ENCODE results near the gene FAM118A. TPM values are rescaled to one million over a fixed set of nuclear protein-coding genes. Genes with fewer than 3 reads are reported as not detected.
A peak's percentile ranks its signal among the peaks of the same experiment; 100 is the strongest.
"Not testable (repeated sequence)": the region's sequence is repeated elsewhere in the genome, so short reads cannot be mapped to it uniquely, and the experiment has no call there.

Gene FAM118A
- total RNA-seq, result 100 to 1,000 TPM; 159 to 161 TPM
- 170 TPM for polyA plus RNA-seq (2013, experiment 1 of 2)
- 48.6 TPM for polyA plus RNA-seq (2013, experiment 2 of 2)
- total RNA-seq, result 27.8 to 502 (median 118) reads per million in 172 experiments

DNA sequence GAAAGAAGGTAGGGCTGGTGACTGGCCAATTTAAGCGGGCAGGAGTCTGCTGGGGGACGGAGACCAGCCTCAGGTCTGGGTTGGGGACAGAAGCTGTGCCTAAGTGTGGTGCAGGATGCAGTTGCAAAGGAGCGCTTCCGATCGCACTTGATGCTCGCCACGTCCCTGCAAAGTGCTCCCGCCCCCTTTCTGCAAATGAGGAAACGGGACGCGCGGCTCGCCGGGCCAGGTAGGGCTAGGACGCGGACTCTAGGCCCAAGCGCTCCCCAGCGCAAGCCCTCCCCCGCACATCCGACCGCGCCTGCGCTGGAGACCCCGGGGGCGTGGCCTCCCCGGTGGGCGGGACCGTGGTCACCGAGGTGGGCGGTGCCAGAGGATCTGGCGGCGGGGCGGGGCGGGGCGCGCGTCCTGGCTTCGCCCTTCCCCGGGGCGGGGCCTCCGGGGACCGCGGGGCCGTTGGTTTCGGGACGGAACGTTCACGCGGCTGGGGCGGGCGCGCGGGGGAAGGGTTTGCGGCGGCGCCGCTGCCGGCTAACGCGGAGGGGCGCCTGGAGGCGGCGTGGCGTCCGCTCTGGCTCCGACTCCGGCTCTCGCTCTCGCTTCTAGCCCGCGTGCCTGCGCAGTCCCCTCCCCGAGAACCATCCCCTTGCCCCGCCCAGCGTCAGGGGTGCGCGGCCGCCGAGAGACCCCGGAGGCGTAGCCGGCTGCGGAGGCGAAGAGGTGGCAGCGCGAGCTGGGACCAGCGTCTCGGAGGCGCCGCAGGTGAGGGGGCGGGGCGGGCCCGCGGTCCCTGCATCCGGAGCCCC, at the start of gene FAM118A:
FAM118A (plus strand) TSS at position 513 of the 806 bp plus-strand sequence. CDS start 12,446 bp downstream, outside the sequence.
- H3K4me1 ChIP-seq (ENCODE audit: insufficient read depth, low read length), result peaks cover 54% of the 10 kb centered on the region
- POLR2A ChIA-PET, result interaction anchor here (0.5 to 2.6 kb wide), 9 partner anchors 9 to 146 kb away, joined by 3 to 24 read pairs (median 3); partner anchors contain the start of genes NUP50 and UPK3A
- Mint-ChIP-seq H3K4me1 (ENCODE audit: low read depth) (peaks cover 49% of the 10 kb centered on the region), H3K27ac (peak within 1 kb of the TSS; percentile 95), H3K9me3 (no peaks in the 10 kb centered on the region), H3K4me3 (peak within 1 kb of the TSS; percentile 85), H3K36me3 (ENCODE audit: low read depth) (peaks cover 24% of the 10 kb centered on the region), H3K27me3 (no peaks in the 10 kb centered on the region)
- intact Hi-C loops (cut with DNase I, micrococcal nuclease), result loop anchor here (1.0 to 10.0 kb wide), 6 partner anchors 9 to 745 kb away; partner anchors contain the start of genes KIAA0930 (in 1 of the 2), NUP50 (in 1 of the 2) and PRR5 (in 1 of the 2)
- peak; percentile 84 for ATAC-seq (ENCODE audit: poor library complexity)
- H3K36me3 ChIP-seq (ENCODE audit: insufficient read depth, low read length), result peaks cover 5% of the 10 kb centered on the region
- no peaks in the 10 kb centered on the region for H3K9me3 ChIP-seq (ENCODE audit: control insufficient read depth in 1 of 2, insufficient read depth in 1 of 2, low read length in 2 of 2)
- CTCF ChIA-PET, result interaction anchor here (0.9 to 1.3 kb wide), 2 partner anchors 8 to 41 kb away, joined by 3 read pairs; no protein-coding TSS in a partner anchor
- DNase-seq, result peak; percentile 91 to 99 (median 96)
- H3K27me3 ChIP-seq (ENCODE audit: control insufficient read depth in 1 of 2, insufficient read depth in 2 of 2, low read length in 2 of 2), result no peaks in the 10 kb centered on the region
- peak within 1 kb of the TSS; percentile 93 for H3K4me3 ChIP-seq (ENCODE audit: low read length)
- TF ChIP-seq, protein P1, sequence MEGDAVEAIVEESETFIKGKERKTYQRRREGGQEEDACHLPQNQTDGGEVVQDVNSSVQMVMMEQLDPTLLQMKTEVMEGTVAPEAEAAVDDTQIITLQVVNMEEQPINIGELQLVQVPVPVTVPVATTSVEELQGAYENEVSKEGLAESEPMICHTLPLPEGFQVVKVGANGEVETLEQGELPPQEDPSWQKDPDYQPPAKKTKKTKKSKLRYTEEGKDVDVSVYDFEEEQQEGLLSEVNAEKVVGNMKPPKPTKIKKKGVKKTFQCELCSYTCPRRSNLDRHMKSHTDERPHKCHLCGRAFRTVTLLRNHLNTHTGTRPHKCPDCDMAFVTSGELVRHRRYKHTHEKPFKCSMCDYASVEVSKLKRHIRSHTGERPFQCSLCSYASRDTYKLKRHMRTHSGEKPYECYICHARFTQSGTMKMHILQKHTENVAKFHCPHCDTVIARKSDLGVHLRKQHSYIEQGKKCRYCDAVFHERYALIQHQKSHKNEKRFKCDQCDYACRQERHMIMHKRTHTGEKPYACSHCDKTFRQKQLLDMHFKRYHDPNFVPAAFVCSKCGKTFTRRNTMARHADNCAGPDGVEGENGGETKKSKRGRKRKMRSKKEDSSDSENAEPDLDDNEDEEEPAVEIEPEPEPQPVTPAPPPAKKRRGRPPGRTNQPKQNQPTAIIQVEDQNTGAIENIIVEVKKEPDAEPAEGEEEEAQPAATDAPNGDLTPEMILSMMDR (IDR thresholded peaks at IDR 0.05), result no peak
- peak within 1 kb of the TSS; percentile 77 to 87 for H3K27ac ChIP-seq (ENCODE audit: low read depth in 1 of 2, low read length in 2 of 2)

- ATAC-seq (ENCODE audit: poor library complexity); H3K4me3 ChIP-seq (ENCODE audit: low read length); H3K36me3 Mint-ChIP-seq (ENCODE audit: low read depth); H3K36me3 ChIP-seq (ENCODE audit: insufficient read depth, low read length); H3K9me3 ChIP-seq (ENCODE audit: control insufficient read depth in 1 of 2, insufficient read depth in 1 of 2, low read length in 2 of 2); H3K27me3 ChIP-seq (ENCODE audit: control insufficient read depth in 1 of 2, insufficient read depth in 2 of 2, low read length in 2 of 2); DNase-seq; H3K4me1 ChIP-seq (ENCODE audit: insufficient read depth, low read length); intact Hi-C loops (cut with DNase I, micrococcal nuclease); CTCF ChIA-PET; H3K9me3 Mint-ChIP-seq; H3K4me1 Mint-ChIP-seq (ENCODE audit: low read depth); POLR2A ChIA-PET; H3K27ac ChIP-seq (ENCODE audit: low read depth in 1 of 2, low read length in 2 of 2); H3K4me3 Mint-ChIP-seq; H3K27ac Mint-ChIP-seq: not testable (repeated sequence)
- peaks cover 14% of the 10 kb centered on the region for H3K27me3 Mint-ChIP-seq
These were observed 49.4 kb upstream of the FAM118A start for GRCh38 chr22:45260395-45260759.

DNA sequence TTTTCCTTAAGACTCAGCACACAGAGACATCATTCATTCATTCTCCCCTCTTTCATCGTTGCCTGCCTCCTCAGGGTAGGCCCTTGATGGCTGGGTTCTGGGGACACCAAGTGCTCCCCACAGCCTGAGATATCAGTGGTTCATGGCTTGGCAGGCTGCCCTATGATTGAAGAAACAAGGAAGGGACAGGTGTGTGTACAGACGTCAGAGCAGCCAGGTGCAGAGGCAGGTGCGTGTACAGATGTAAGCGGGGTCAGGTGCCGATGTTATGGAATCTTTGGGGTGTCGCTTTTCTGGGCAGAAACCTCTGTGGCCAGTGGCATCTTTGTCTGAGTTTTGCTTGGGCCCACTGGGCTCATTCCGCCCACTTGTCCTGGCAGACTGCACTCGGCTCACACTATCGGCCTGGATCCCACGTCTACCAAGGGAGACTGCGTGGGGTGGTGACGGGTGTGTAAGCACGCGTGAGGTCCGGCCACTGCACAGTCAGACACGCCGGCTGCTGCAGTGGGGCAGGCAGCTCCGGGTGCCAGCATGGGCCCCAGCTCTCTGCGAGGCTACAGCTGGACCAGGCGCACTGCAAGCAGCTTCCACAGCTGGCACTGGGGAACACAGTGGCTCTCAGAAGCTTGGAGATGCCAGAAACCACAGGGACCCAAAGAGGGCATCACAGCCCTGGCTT, 48.2 kb upstream of the FAM118A start:
- H3K4me3 ChIP-seq (ENCODE audit: low read length), result no peak overlapping the region
- H3K9me3 Mint-ChIP-seq, result no peaks in the 10 kb centered on the region
- DNase-seq (no peak), ATAC-seq (ENCODE audit: poor library complexity) (no peak)
- intact Hi-C loops (cut with DNase I, micrococcal nuclease), result no loop called here
- H3K36me3 Mint-ChIP-seq (ENCODE audit: low read depth), result no peaks in the 10 kb centered on the region
- no peak overlapping the region for H3K27ac Mint-ChIP-seq
- H3K27me3 Mint-ChIP-seq, result peaks cover 14% of the 10 kb centered on the region
- no peak overlapping the region for H3K4me3 Mint-ChIP-seq
- H3K27me3 ChIP-seq (ENCODE audit: control insufficient read depth in 1 of 2, insufficient read depth in 2 of 2, low read length in 2 of 2), result peaks cover 0 to 7% of the 10 kb centered on the region in 2 experiments
- H3K9me3 ChIP-seq (ENCODE audit: control insufficient read depth in 1 of 2, insufficient read depth in 1 of 2, low read length in 2 of 2), result no peaks in the 10 kb centered on the region
- H3K4me1 ChIP-seq (ENCODE audit: insufficient read depth, low read length), result peaks cover 7% of the 10 kb centered on the region
- CTCF ChIA-PET, result no interaction called here
- H3K4me1 Mint-ChIP-seq (ENCODE audit: low read depth), result peaks cover under 1% of the 10 kb centered on the region
- H3K36me3 ChIP-seq (ENCODE audit: insufficient read depth, low read length), result no peaks in the 10 kb centered on the region
- POLR2A ChIA-PET, result no interaction called here
- TF ChIP-seq, protein P1 (IDR thresholded peaks at IDR 0.05), result no peak
- no peak overlapping the region for H3K27ac ChIP-seq (ENCODE audit: low read depth in 1 of 2, low read length in 2 of 2)

Data from CD4-positive, alpha-beta T cell (primary cell).